GM19467 (cell line): Measurements from ENCODE around the gene ERFL.

ENCODE experiments used
- ATAC-seq: cut with Tn5 transposase; IDR thresholded peaks from one replicate; pipeline ENCODE4 v1.9.1; 2021; ENCODE audit warnings: mild to moderate bottlenecking, moderate library complexity; ENCODE audit not compliant: unreplicated experiment

The ERFL gene

GRCh38 chr19:41927497-41928192 lies 604 bp downstream of the ERFL start:
- ATAC-seq: no peak

GRCh38 chr19:41926763-41927496 lies 1.3 kb downstream of the ERFL start:
- no peak for ATAC-seq

GRCh38 chr19:41926028-41926762 lies 2.1 kb downstream of the ERFL start:
- no peak for ATAC-seq

GRCh38 chr19:41925208-41926003 lies 2.8 kb downstream of the ERFL start:
- ATAC-seq: no peak

GRCh38 chr19:41924151-41925145 lies 3.8 kb downstream of the ERFL start:
- ATAC-seq: no peak

GRCh38 chr19:41923045-41923788 lies 5.0 kb downstream of the ERFL start:
- no peak for ATAC-seq

GRCh38 chr19:41922585-41922984 lies 5.7 kb downstream of the ERFL start:
- ATAC-seq: no peak

GRCh38 chr19:41921577-41922576 lies 6.4 kb downstream of the ERFL start:
- no peak for ATAC-seq

GRCh38 chr19:41920882-41921576 lies 7.2 kb downstream of the ERFL start:
- no peak for ATAC-seq

GRCh38 chr19:41919948-41920712 lies 8.1 kb downstream of the ERFL start:
- ATAC-seq: no peak

GRCh38 chr19:41918653-41919244 lies 9.5 kb downstream of the ERFL start:
- no peak for ATAC-seq

- ATAC-seq: no peak
These were observed 10.2 kb downstream of the ERFL start for GRCh38 chr19:41918095-41918494.

- no peak for ATAC-seq
These were observed 10.6 kb downstream of the ERFL start for GRCh38 chr19:41917676-41918075.

GRCh38 chr19:41915776-41916414 lies 12.4 kb downstream of the ERFL start:
- ATAC-seq: no peak

GRCh38 chr19:41915021-41915775 lies 13.1 kb downstream of the ERFL start:
- ATAC-seq: no peak
